ENCODE measurements around the gene MAST3.

DNA sequence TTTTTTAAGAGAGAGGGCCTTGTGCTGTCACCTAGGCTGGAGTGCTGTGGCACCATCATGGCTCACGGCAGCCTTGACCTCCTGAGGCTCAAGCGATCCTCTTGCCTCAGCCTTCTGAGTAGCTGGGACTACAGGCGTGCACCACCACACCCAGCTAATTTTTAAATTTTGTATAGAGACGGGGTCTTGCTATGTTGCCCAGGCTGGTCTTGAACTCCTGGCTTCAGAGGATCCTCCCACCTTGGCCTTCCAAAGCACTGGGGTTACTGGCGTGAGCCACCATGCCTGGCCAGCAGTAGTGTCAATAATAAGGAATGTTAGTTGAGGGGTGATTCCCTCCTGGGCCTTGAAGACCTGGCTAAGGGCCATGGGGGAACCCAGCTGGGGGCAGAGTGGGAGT, 23.6 kb downstream of the MAST3 start:
- no peak for TF ChIP-seq ZBTB7A (IDR thresholded peaks at IDR 0.05; ENCODE audit: low read depth)
- TF ChIP-seq, protein P1, sequence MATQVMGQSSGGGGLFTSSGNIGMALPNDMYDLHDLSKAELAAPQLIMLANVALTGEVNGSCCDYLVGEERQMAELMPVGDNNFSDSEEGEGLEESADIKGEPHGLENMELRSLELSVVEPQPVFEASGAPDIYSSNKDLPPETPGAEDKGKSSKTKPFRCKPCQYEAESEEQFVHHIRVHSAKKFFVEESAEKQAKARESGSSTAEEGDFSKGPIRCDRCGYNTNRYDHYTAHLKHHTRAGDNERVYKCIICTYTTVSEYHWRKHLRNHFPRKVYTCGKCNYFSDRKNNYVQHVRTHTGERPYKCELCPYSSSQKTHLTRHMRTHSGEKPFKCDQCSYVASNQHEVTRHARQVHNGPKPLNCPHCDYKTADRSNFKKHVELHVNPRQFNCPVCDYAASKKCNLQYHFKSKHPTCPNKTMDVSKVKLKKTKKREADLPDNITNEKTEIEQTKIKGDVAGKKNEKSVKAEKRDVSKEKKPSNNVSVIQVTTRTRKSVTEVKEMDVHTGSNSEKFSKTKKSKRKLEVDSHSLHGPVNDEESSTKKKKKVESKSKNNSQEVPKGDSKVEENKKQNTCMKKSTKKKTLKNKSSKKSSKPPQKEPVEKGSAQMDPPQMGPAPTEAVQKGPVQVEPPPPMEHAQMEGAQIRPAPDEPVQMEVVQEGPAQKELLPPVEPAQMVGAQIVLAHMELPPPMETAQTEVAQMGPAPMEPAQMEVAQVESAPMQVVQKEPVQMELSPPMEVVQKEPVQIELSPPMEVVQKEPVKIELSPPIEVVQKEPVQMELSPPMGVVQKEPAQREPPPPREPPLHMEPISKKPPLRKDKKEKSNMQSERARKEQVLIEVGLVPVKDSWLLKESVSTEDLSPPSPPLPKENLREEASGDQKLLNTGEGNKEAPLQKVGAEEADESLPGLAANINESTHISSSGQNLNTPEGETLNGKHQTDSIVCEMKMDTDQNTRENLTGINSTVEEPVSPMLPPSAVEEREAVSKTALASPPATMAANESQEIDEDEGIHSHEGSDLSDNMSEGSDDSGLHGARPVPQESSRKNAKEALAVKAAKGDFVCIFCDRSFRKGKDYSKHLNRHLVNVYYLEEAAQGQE (IDR thresholded peaks at IDR 0.05; ENCODE audit: low read depth): no peak
- TF ChIP-seq, protein P2, sequence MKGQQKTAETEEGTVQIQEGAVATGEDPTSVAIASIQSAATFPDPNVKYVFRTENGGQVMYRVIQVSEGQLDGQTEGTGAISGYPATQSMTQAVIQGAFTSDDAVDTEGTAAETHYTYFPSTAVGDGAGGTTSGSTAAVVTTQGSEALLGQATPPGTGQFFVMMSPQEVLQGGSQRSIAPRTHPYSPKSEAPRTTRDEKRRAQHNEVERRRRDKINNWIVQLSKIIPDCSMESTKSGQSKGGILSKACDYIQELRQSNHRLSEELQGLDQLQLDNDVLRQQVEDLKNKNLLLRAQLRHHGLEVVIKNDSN (IDR thresholded peaks at IDR 0.05): no peak
- no peak for TF ChIP-seq RAD21 (IDR thresholded peaks at IDR 0.05; ENCODE audit: low read depth)
- TF ChIP-seq TEAD4 (IDR thresholded peaks at IDR 0.05): no peak
- no peak for TF ChIP-seq CREB1 (IDR thresholded peaks at IDR 0.05; ENCODE audit: low read depth)
- no peak for TF ChIP-seq TAF1 (IDR thresholded peaks at IDR 0.05; ENCODE audit: low read depth)
- no peak for TF ChIP-seq EP300 (IDR thresholded peaks at IDR 0.05; ENCODE audit: borderline replicate concordance)
- no peak for TF ChIP-seq FOXM1 (IDR thresholded peaks at IDR 0.05; ENCODE audit: borderline replicate concordance, low read depth)
- TF ChIP-seq, protein P3, sequence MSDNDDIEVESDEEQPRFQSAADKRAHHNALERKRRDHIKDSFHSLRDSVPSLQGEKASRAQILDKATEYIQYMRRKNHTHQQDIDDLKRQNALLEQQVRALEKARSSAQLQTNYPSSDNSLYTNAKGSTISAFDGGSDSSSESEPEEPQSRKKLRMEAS (IDR thresholded peaks at IDR 0.05): no peak
- TF ChIP-seq TCF12 (IDR thresholded peaks at IDR 0.05; ENCODE audit: low read depth): no peak
- TF ChIP-seq CEBPB (IDR thresholded peaks at IDR 0.05): no peak
- no peak for TF ChIP-seq NFIC (IDR thresholded peaks at IDR 0.05)
- TF ChIP-seq YY1 (IDR thresholded peaks at IDR 0.05; ENCODE audit: low read depth): no peak
